IPS-18c (cell line): Measurements from ENCODE around the gene PTPRU.

ENCODE experiments used
- H3K4me3 ChIP-seq: 2 replicates; pipeline ENCODE4 v1.7.0; 2013; ENCODE audit warnings: low read depth, mild to moderate bottlenecking, low read length, moderate library complexity; ENCODE audit not compliant: insufficient read depth
- H3K9me3 ChIP-seq: one replicate; pipeline ENCODE4 v1.6.1; 2013; ENCODE audit warnings: mild to moderate bottlenecking, low read length, moderate library complexity; ENCODE audit not compliant: control insufficient read depth, insufficient read depth

PTPRU gene

GRCh38 chr1:29370067-29370466 lies 133.7 kb downstream of the PTPRU start:
- no peak overlapping the region for H3K4me3 ChIP-seq
- H3K9me3 ChIP-seq: no peaks in the 10 kb centered on the region

GRCh38 chr1:29371332-29371731 lies 135.0 kb downstream of the PTPRU start:
- H3K4me3 ChIP-seq: no peak overlapping the region
- H3K9me3 ChIP-seq: no peaks in the 10 kb centered on the region

GRCh38 chr1:29372108-29372507 lies 135.8 kb downstream of the PTPRU start:
- Histone ChIP-seq H3K4me3 (no peak overlapping the region), H3K9me3 (no peaks in the 10 kb centered on the region)
